Stimulated activated CD4-positive, alpha-beta T cell treated with anti-CD3 and anti-CD28 coated beads, Interleukin-1b, Interleukin-23, amount 100 ng/mL, for 4 hours (primary cell): ENCODE measurements around the gene SCN8A.

Experiments
- DNase-seq, 2 donors: peaks; one replicate each; pipeline ENCODE4 v3.0.0-alpha.2; 2020; ENCODE audit warnings: low read depth in 2 of 2

Gene SCN8A

GRCh38 chr12:51833448-51834227 lies 242.6 kb downstream of the SCN8A start:
- DNase-seq, result no peak

GRCh38 chr12:51834411-51834810 lies 243.4 kb downstream of the SCN8A start:
- DNase-seq, result no peak

DNA sequence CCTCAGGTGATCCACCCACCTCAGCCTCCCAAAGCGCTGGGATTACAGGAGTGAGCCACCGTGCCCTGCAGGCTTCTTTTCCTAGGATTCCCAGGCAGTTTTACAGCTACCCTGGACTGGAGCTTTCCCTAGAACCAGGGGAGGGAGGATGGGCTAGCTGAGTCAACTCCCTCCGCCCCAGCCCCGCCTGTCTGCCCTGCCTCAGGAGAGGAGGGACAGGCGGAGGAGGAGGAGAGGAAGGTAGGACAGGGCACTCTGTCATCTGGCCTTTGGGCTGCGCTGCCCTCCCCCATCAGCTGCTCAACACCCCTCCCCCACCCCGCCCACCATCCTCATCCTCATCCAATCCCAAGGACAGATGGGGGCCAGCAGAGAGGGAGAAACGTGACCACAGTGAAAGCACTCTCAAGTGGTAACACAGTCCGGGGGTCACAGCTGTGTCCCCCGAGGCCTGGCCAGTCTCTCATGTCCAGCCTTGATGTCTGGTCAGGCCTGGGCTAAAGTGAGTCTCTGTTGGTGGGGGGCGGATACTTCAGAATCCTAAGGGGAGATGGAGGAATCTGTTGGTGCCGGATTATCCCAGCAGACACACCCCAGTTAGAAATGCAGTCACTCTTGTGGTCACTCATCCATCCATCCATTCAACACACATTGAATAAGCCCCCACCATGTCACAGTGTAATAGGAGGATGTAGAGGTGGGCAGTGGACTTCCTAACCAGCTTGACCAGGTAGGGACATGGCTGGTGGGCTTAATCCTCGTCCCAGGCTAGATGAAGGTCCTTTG lies 245.2 kb downstream of the SCN8A start:
- no peak for DNase-seq

DNA sequence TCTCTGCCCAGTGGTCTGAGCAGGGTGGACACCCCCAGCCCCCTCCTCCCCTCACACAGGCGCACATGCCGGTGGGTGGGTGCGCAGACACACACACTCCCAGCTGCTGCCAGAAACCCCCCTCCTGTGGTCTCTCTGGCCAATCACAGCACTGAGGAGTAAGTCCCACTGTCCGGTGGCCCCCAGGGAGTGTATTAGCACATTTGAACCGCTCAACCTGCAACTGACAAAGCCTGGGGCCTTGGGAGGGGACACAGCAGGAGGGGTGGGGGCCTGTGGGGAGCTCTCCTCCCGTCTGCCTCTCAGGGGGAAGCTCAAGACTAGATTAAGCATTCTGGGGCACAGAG lies 245.8 kb downstream of the SCN8A start:
- no peak for DNase-seq

DNA sequence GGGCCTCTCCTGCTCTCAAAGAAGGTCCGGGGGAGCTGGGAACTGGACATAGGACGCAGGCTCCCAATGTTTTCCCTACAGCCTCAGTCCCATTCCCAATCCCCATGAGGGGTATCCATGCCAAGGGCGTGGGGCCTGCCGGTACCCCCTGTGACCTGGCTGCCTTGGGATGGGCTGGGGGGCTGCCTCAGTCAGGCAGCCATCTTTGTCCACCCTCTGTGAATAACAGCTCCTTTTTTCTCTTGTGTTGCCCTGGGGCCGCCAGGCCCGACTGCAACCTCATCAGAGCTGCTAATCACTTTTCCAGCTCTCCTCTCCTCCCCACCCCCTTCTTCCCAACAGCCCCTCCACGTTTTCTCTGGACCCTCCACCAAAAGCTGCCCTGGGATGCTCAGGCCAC lies 246.3 kb downstream of the SCN8A start:
- DNase-seq, result no peak

DNA sequence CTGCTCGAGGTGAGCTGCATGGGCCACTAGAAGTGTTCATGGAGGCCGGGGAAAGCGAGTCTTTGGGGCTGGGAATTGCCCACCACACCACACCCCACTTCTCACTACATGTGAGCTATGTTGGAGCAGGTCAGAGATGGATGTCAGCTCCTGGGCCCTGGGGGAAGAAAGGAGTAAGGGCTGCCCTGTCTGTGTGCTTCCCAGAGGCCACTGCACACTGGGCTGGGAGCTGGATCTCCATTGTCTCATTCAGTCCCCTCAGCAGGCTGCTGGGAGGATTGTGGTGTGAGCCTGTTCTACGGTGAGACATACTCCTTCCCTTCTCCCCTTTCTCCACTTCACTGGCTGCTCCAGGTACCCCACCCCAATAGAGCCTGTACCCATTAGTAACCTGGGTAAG lies 247.0 kb downstream of the SCN8A start:
- no peak for DNase-seq

DNA sequence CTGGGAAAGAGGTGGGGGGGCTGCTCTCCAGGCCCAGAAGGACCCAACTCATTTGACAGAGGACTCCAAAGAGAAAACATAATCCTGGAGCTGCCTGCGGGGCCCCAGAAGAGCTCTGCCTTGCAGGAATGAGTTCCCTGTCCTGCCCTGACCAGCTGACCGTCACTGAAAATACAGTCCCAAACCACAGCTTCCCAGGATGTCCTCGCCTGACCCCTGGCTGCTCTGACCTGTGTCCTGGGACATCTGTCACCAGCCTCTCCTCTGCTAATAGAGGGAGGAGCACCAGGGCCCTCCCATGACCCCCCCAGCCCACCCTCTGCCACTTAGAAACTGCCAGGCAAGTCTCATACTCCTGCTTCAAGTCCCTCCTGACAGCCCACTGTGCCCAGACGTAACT lies 247.7 kb downstream of the SCN8A start:
- DNase-seq, result no peak

DNA sequence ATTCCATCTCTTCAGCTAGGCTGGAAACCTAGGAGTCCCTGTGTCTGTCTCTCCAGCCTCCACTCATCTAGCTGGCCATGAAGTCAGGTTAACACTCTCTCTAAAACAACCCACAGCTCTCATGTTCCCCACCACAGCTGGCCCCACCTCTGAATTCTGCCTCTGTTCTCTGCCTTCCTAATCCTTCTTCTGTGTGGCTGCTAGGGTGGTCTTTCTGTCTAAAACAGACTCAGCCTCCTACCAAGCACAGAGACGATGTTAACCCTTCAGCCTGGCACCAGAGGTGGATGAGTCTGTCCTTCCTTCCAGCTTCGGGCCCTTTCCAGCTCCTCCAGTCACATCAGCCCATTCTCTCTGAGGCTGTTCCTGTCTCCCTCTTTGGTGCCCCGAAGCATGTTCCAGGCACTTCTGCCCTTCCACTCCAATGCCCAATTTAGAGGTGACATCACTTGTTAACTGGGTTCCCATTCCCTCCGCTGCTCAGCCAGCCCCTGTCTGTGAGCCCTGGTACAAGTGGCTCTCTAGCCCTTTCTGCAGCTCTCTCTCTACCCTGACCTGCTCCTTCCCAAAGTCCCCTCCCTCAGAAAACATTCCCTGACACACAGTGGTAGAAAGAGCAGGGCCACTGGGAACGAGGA lies 248.4 kb downstream of the SCN8A start:
- DNase-seq, result no peak

- no peak for DNase-seq
Observed at GRCh38 chr12:51840966-51841365, 249.9 kb downstream of the SCN8A start.

DNA sequence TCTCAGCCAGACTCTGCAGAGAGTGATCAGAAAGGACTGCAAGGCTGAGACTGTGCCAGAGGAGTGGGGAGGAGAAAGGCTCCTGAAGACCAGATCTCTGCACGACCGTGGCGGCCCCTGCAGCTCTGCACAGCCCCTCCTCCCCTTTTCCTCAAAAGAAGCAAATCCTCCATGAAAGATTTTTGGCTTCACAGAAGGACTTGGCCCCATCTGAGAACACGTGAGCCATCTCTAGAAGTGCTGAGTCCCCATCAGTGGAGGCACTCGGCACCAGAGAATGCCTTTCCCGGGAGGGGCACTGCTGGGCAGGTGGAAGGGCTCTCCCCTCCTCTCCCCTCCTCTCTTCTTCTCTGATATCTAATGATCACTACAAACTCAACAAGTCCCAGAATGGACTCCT lies 250.7 kb downstream of the SCN8A start:
- no peak for DNase-seq

DNA sequence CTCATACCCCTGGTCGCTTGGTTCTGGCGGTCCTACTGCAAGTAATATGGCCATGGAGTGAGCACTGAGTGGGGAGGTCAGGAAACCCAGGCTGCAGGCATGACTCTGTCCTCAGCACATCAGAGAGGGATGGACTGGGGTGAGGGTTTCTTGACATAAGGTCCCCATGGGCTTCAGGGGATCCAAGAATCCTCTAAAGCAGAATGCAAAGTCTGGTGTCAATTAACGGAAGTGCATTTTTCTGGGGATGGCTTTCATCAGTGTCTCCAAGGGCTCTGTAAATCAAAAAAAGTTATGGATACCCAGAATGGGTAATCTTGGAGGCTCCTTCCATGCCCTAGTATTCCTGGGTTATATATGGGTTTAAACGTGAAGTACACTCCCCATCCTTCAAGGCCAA lies 253.8 kb downstream of the SCN8A start:
- DNase-seq, result no peak

DNA sequence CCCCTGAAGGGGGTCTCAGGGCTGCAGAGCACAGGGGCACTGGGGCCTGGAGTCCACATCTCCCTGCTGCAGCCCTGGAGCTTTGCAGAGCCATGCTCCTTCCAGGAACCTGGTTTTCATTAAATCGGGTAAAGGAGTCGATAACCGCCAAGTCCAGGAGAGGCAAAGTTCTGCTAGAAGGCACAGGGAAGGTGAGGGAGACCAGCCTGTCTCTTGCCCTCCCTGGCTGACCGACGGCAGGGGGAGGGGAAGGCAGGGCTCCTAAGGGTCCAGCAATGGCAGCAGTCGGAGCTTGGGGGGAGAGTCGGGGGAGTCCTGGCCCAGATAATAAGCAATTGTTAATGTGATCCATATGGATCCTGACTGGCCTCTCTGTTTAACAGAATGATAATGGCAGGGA lies 254.4 kb downstream of the SCN8A start:
- DNase-seq, result no peak

DNA sequence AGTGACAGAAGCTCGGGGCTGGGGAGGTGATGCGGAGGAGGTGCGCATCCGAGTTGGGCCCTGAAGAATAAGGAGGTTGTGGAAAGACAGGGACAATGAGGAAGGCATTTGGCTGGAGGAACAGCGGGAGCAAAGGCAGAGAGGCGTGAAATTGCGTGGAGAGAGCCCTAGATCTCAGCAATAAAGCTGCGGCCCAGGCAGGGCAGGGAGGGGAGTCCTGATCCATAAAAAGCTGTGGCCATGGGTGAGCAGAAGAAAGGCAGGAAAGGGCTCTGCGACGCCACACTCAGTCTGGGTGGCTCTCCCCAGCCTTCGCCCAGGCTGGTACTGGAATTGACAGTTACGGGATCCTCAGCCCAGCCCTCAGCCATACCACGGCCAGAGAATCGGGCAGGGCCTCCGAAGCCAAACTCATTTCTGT lies 255.2 kb downstream of the SCN8A start:
- DNase-seq, result no peak

DNA sequence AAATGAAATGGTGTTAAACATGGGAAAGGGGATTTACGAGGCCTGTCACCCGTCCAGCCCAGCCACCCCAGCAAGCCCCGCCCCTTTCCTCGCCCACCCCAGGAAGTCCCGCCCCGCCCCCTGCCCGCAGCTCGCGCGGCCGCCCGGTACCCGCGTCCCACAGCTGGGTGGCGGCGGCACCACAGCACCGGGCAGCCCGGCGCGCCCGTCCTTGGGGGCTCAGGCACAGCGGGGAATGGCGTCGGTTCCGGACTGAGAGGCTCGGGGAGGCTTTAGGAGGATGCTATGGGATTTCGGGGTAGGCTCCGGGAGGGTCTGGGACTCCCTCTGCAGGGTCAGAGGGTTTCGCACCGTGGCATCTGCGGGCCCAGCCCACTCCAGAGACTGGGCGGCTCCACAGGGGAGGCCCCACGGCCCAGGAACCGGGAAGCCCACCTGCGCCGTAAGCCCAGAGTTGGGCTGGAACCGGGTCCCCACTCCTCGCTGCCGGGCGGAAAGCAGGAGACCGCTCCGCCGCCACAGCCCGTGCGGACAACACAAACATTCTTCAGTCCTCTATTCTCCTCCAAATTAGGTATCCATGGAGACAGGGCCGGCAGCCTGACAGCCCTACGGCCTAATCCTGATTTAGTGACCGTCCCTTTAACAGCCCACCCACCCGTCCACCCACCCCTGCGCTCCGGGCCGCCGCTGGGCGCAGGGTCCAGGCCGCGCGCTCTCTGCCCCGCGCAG lies 256.0 kb downstream of the SCN8A start:
- DNase-seq, result peak; percentile 45 to 59

DNA sequence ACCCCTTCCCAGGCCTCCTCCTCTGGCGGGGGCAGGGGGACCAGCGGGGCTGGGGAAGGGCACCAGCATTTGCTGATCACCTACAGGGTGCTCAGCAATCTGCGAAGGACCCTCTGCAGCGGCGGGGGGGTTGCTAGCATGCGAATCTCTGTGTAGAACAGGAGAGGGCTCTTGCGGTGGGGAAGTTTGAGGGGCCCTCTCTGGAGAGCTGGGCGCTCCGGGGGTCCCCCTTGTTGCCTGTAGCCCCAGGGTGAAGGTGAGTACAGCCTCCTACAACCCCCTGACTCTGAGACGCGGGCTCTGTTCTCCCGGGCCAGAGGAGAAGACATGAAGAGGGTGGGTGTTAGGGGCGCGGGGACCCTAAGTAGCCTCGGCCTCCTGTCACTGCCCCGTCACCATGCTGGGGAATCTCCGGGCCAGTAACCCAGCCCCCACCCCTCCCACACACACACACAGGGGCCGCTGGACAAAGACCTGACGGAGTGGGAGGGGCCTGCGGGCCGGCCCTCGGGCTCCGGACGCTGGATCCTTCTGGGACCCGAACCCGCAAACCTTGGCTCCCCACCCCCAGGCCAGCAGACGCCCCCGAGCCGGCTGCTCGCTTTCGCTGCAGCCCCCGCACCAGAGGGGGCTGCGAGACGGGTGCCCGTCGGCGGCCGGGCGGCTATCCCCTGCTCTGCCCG lies 256.8 kb downstream of the SCN8A start:
- DNase-seq, result no peak

DNA sequence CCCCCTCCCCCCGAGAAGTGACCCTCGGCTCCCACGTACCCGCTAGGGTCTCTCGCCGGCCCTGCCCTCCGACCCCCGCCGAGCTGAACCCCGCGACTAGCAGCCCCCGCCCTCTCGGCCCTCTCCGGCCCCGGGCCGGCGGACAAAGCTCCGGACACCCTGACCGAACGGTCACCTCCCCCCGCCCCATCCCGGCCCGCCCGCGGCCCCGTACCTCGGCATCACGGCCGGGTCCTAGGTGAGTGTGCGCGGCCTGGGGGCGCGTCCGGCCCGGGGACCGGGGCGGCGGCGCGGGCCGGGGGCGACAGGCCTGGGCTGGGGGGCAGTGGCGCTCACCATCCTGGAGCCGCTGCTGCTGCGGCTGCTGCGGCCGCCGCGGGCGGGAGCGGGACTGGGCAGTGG lies 257.3 kb downstream of the SCN8A start, which contains the start of gene FIGNL2:
Gene FIGNL2, minus strand, starts transcription at position 393 of the 402 bp plus-strand sequence. CDS start 26,305 bp downstream, outside the sequence.
- no peak for DNase-seq

GRCh38 chr12:51848841-51849735 lies 258.1 kb downstream of the SCN8A start:
- DNase-seq, result no peak

DNA sequence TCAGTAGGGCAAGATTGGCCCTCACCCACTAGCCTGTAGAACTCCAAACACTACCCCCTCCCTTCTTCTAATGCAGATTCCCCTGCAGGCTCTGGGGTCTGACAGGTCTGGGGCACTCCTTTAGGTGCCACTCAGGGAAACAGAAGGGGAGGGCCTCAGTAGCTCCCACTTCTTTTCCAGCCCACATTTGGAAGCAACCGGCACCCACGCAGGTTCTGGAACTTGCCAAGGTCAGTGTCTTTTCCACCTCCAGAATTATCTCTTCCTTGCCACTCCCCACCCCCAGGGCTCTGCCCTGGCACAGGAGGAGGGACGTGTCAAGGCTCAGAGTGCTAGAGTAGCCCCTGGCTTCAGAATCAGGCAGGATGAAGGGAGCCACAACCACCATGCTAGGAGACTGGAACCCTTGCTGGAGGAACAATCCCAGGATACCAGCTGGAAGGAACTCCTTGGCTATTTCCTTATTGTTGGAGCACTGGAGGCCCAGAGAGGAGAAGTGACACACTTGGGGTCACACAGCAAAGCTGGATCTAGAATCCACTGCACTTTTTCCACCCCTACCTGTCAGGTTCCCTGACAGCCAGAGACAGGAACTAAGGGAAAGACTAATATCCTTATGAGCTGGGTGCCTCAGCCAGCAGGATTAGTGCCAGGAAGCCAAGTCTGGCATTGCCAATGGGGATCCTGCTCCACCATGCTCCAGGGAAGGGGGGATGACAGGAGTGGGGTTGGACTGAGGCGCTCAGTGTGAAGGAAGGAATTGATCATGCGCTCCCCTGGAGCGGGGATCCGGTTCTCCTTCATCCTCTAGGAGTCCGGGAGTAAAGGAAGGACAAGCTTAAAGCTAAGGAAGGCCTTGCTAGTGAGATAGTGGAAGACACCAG lies 259.3 kb downstream of the SCN8A start:
- no peak for DNase-seq

DNA sequence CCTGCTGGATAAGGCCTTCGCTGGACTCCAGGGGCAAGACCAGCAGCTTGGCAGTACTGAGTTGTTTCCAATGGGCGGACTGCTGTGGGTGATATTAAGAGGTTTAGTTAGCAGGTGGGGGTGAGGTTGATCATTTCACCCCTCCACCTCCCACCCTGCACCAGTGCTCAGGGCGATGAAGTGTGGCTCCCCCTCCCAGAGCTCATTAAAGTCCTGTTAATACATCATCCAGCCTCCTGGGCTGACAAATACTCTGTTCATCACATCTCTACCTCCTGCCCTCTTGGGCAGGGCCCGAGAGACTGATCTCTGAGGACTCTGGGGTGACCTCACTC lies 259.9 kb downstream of the SCN8A start:
- no peak for DNase-seq
